BJ (cell line): ENCODE results near the gene MAP7D1. TPM values are rescaled to one million over a fixed set of nuclear protein-coding genes. Genes with fewer than 3 reads are reported as not detected.
A peak's percentile ranks its signal among the peaks of the same experiment; 100 is the strongest.

ENCODE experiments used
- CTCF ChIA-PET: fragments of 350-600 bp; formaldehyde crosslinking; extraction: SDS; loops from one replicate; lab custom pipeline; 2021; ENCODE audit warnings: antibody characterized with exemption, inconsistent platforms; lab: Yijun Ruan, JAX
- POLR2A ChIA-PET: fragments of 300-600 bp; sonication (Branson Sonifier 250); formaldehyde crosslinking; extraction: SDS; loops from one replicate; lab custom pipeline; 2021; ENCODE audit warnings: antibody characterized with exemption; lab: Charles Lee
- DNase-seq: peaks from one replicate; pipeline ENCODE4 v3.0.0-alpha.2; 2011; ENCODE audit warnings: low read depth
- H3K27me3 ChIP-seq: 2 replicates; pipeline ENCODE4 v1.6.0; 2011; ENCODE audit warnings: low read length; ENCODE audit not compliant: control insufficient read depth, insufficient read depth
- H3K36me3 ChIP-seq: 2 replicates; pipeline ENCODE4 v1.5.1; 2011; ENCODE audit warnings: low read length; ENCODE audit not compliant: control insufficient read depth, insufficient read depth
- H3K4me3 ChIP-seq: 2 replicates; pipeline ENCODE4 v1.5.1; 2011; ENCODE audit warnings: low read depth, mild to moderate bottlenecking, control low read depth, low read length
- CTCF ChIP-seq: IDR thresholded peaks from 2 replicates; pipeline ENCODE4 v1.5.1; 2011; ENCODE audit warnings: low read depth, mild to moderate bottlenecking, control low read depth, inconsistent platforms, low read length, moderate library complexity; ENCODE audit not compliant: insufficient read depth
- polyA minus RNA-seq: library from RNA; depleted of rRNA, polyadenylated mRNA; stranded (reverse); fragments of >200 nt; gene quantifications from 2 replicates; pipeline ENCODE4 v1.2.3, GENCODE V29; 2011; rRNA and poly(A)+ RNA removed
- polyA plus RNA-seq: library from polyadenylated mRNA; depleted of rRNA; stranded (reverse); fragments of >200 nt; gene quantifications from 2 replicates; pipeline ENCODE4 v1.2.3, GENCODE V29; 2011; rRNA removed

MAP7D1 gene
- polyA plus RNA-seq (20.7 and 33.7 TPM in 2 replicates), polyA minus RNA-seq (31.7 and 38.6 TPM in 2 replicates)

DNA sequence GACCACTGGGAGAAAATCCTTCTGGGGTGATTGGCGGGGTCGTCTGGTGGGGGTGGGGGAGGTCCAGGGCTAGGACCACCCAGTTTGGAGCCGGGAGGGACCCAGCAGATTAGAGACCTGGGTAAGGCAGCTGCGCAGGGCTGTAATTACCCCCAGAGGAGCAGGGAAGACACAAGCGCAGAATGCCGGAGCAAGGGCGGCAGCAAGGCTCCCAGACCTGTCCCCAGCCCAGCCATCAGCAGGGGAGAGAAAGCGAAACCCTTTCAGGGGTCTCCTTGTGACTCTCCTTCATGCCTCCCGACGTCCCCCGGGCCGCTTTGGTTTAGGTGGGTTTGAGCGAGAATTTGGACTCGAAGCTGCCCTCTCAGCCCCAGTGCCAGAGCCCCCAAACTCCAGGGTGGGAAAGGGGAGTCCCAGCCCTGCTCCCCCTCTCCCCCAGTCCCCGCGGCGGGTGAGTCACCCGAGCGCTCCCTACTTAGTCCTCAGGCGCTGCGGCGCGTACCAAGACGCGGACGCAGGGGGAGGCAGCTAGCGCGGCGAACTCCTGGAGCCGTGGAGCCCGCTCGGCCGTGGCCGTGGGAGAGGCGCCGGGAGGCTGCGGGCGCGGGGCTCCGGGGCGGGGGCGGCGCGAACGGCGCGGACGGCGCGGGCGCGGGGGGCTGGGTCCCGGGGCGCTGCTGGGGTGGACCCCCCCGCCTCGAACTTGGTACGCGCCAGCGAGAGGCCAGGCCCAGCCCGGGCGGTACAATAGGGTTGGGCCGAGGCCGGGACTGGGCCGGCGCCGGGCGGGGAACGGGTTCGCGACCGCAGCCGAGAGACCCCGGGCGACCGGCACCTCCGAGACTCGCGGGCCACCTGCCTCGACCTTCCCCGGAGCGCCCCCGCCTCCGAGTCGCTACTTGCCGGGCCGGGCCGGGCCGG is at the start of gene MAP7D1:
Gene MAP7D1, plus strand, starts transcription at position 753 of the 921 bp plus-strand sequence. CDS start 258 bp downstream, outside the sequence.
- no peak for DNase-seq
- POLR2A ChIA-PET, result no interaction called here
- CTCF ChIA-PET, result interaction anchor here (1.1 to 2.9 kb wide), 4 partner anchors 33 to 130 kb away, joined by 3 to 17 read pairs (median 4); partner anchors contain the start of gene THRAP3
- Histone ChIP-seq H3K27me3 (no peaks in the 10 kb centered on the region), H3K4me3 (peak within 1 kb of the TSS; percentile 94), H3K36me3 (no peaks in the 10 kb centered on the region)
- no peak for TF ChIP-seq CTCF

DNA sequence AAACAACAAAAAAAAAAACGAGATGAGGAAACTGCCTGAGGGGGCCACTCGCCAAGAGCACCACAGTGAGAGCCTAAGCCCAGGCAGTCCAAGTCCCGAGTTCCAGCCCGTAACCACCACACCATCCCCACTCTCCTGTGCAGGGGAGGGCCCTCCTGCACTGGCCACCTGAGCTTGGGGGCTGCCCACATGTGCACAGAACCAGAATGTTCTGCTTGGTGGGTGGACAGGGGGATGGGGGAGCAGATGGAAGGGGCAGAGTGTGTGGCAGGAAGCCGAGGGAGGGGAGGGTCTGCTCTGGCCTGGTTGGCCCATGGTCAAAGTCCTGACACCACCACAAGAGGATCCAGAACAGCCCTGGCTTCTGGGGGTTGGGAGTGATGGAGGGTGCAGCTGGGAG is 49.7 kb upstream of the MAP7D1 start:
- ChIA-PET CTCF (interaction anchor here (0.6 to 17.9 kb wide), 4 partner anchors 11 to 89 kb away, joined by 3 to 382 read pairs (median 6); no protein-coding TSS in a partner anchor), POLR2A (interaction anchor here (0.6 to 0.9 kb wide), 2 partner anchors 27 to 169 kb away, joined by 3 to 7 read pairs; no protein-coding TSS in a partner anchor)
- Histone ChIP-seq H3K27me3 (no peaks in the 10 kb centered on the region), H3K36me3 (no peaks in the 10 kb centered on the region), H3K4me3 (no peak overlapping the region)
- no peak for TF ChIP-seq CTCF
- DNase-seq, result no peak

DNA sequence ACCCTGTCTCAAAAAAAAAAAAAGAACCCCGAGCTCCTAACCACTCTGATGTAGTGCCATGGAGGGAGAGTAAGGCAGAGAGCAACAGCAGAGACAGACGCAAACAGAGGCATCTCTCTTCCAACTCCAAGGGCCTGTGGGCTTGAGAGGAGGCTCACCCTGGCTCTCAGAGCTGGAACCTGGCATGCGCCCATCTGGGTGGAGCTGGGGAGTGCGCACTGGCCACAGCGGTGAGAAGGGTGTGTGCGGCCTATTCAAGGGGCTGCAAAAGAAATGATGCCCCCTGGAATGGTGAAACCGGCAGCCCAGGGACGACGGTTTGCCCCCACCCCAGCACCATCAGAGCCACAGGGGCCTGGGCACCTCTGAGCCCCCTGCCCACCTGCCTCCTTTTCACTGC is 48.6 kb upstream of the MAP7D1 start:
- H3K36me3 ChIP-seq, result no peaks in the 10 kb centered on the region
- no peak overlapping the region for H3K4me3 ChIP-seq
- CTCF ChIA-PET, result interaction anchor here (0.7 to 17.9 kb wide), 5 partner anchors 11 to 80 kb away, joined by 3 to 382 read pairs (median 4); no protein-coding TSS in a partner anchor
- no peaks in the 10 kb centered on the region for H3K27me3 ChIP-seq
- no peak for TF ChIP-seq CTCF
- DNase-seq, result no peak
- POLR2A ChIA-PET, result interaction anchor here (0.6 kb wide), 1 partner anchor 1583 kb away, joined by 3 read pairs; no protein-coding TSS in a partner anchor

DNA sequence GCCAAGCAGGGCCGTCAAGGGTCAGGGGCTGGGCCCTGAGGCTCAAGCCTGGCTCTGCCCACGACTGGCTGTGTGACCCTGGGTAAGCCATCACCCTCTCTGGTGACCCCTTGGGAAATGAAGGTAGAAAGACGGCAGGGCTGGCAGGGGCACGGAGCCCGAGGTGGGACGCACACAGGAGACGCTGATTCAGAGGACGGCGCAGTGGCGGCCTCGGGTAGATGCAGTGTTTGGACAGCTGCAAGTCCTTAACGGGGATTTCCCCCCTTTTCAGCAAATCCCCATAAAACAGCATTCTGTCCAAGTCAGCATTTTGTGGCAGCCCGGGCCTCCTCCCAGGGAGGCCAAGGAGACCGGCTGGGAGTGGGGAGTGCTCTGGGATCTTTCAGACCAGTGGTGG is 47.6 kb upstream of the MAP7D1 start:
- H3K36me3 ChIP-seq, result peaks cover 1% of the 10 kb centered on the region; the same call in 1 of the 2 replicates
- H3K4me3 ChIP-seq, result no peak overlapping the region
- no peaks in the 10 kb centered on the region for H3K27me3 ChIP-seq
- ChIA-PET CTCF (interaction anchor here (1.2 to 17.9 kb wide), 4 partner anchors 9 to 79 kb away, joined by 3 to 382 read pairs (median 6); no protein-coding TSS in a partner anchor), POLR2A (no interaction called here)
- DNase-seq, result peak; percentile 71
- no peak for TF ChIP-seq CTCF
